Measurements from ENCODE around the gene SEZ6. TPM values are rescaled to one million over a fixed set of nuclear protein-coding genes. Genes with fewer than 3 reads are reported as not detected.

SEZ6 gene
- total RNA-seq, 1 donor from 2014 or later, result not detected

DNA sequence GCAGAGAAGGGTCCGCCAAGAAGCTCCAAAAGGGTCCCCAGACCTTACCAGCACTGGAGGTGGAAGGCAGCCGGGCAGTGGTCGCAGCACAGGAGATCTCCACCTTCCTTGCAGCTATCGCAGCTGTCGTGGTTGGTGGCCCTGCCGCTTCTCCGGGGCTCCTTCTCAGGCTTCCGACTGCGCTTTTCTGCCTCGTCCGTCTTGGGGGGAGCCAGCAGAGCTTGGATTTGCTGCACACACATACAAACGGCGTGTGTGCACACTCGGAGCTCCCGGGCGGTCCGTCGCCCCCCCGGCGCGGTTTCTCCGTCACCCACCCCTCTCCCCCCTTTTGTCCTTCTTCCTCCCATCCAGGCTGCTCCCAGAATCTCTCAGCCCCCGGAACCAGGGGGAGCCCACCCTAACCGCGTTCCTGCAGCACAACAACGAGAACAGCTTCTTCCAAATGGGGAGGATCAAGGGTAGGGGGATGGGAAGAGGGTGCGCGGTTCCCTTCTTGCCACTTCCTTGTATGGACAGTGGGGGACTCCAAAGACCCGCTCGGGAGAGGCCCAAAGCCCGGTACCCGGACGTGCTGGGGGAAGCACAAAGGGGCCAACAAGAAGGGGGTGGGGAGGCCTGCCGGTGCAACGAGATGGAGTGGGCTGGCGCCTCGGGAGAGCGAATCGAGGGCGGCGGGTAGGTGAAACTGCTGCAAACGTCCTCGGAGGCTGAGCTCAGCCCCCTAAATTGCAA lies 55.6 kb downstream of the SEZ6 start:
- Mint-ChIP-seq H3K27me3 (ENCODE audit: low read depth) (no peaks in the 10 kb centered on the region), H3K27ac (peak overlapping the region; percentile 96), H3K4me1 (peaks cover 26% of the 10 kb centered on the region), H3K4me3 (peak overlapping the region; percentile 93), H3K36me3 (peaks cover 6% of the 10 kb centered on the region), H3K9me3 (no peaks in the 10 kb centered on the region)
- TF ChIP-seq, protein P1, sequence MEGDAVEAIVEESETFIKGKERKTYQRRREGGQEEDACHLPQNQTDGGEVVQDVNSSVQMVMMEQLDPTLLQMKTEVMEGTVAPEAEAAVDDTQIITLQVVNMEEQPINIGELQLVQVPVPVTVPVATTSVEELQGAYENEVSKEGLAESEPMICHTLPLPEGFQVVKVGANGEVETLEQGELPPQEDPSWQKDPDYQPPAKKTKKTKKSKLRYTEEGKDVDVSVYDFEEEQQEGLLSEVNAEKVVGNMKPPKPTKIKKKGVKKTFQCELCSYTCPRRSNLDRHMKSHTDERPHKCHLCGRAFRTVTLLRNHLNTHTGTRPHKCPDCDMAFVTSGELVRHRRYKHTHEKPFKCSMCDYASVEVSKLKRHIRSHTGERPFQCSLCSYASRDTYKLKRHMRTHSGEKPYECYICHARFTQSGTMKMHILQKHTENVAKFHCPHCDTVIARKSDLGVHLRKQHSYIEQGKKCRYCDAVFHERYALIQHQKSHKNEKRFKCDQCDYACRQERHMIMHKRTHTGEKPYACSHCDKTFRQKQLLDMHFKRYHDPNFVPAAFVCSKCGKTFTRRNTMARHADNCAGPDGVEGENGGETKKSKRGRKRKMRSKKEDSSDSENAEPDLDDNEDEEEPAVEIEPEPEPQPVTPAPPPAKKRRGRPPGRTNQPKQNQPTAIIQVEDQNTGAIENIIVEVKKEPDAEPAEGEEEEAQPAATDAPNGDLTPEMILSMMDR (IDR thresholded peaks at IDR 0.05; ENCODE audit: unreplicated experiment), result no peak
- DNase-seq (ENCODE audit: low spot score in 2 of 2, unreplicated experiment in 2 of 2), result peak in 1 of 2 experiments; percentile 61

DNA sequence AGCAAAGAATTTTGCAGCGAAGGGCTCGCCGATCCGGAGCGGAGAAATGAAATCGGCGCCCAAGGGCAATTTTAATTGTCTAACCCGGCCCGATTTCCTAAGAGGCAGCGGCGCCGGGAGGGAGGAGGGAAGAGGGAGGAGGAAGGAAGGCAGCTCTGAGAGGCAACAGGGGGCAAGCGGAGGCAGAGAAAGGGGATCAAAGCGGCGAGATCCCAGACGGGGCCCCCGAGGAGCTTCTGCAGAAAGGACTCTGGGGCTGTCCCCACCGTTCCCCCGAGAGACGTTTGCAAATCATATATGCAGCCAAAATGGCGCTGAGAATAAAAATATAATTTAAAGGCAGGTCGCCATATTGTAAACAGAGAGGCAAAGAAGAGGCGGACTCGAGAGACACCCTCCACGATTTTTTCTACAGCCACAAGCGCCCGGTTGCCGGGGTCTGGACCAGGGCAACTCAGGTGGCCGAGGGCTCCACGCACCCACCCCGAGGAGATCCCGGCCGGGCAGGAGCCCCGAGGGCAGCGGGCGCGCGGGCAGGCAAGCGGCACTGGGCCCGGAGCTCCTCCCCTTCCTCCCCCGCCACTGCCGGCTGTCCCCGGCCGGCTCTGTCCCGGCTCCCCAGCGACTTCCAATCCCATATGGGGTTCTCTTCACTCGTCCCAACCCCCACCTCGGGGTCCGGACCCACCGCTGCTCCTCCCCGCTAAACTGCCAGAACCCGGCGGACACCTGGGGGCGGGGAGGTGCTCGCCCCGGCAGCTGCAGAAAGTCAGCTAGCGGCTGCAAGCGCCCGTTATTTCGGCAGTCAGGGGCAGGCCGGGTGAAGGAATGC lies 56.4 kb downstream of the SEZ6 start:
- Mint-ChIP-seq H3K4me1 (peaks cover 28% of the 10 kb centered on the region), H3K27ac (peak overlapping the region; percentile 96), H3K27me3 (ENCODE audit: low read depth) (no peaks in the 10 kb centered on the region), H3K4me3 (peak overlapping the region; percentile 93), H3K36me3 (peaks cover 8% of the 10 kb centered on the region), H3K9me3 (no peaks in the 10 kb centered on the region)
- DNase-seq (ENCODE audit: low spot score in 2 of 2, unreplicated experiment in 2 of 2), result peak; percentile 34 to 65
- TF ChIP-seq, protein P1 (IDR thresholded peaks at IDR 0.05; ENCODE audit: unreplicated experiment), result no peak

DNA sequence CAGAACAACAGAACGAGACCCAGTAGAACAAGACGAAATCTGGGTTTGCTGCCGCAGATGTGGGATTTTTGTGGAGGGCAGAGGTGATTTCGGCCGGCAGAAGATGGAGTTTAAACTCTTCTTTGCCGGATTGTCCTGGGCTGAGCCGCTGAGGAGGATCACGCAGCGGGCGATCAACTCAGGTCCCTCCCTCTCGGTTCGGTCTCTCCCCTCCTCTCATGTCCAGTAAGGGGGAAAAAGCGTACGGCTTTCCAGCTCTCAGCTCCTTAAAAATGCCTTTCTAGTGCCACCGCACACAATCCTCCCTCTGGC lies 57.0 kb downstream of the SEZ6 start:
- Mint-ChIP-seq H3K27ac (peak overlapping the region; percentile 95), H3K27me3 (ENCODE audit: low read depth) (no peaks in the 10 kb centered on the region), H3K4me3 (peak overlapping the region; percentile 93), H3K9me3 (no peaks in the 10 kb centered on the region), H3K36me3 (peaks cover 10% of the 10 kb centered on the region), H3K4me1 (peaks cover 30% of the 10 kb centered on the region)
- DNase-seq (ENCODE audit: low spot score in 2 of 2, unreplicated experiment in 2 of 2), result no peak
- TF ChIP-seq, protein P1 (IDR thresholded peaks at IDR 0.05; ENCODE audit: unreplicated experiment), result no peak

DNA sequence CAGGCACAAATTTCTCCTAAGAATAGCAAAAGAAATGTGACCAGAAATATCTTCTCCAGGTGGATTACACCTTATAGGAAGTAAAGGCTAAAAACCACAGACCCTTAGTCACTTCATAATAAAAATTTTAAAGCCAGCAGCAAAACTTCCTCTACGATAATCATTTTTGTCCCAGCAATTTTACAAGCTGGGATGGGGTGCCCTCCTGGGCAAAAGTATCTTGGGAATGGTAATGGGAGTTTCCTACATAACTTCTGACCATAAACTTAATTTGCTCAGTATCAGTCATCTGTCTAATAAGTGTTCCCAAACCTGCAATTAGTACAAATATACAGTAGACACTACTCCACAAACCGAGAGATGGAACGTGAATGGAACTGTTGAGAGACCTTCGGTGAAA lies 57.5 kb downstream of the SEZ6 start:
- Mint-ChIP-seq H3K36me3 (peaks cover 12% of the 10 kb centered on the region), H3K4me1 (peaks cover 30% of the 10 kb centered on the region), H3K27ac (peak overlapping the region; percentile 95), H3K4me3 (peak overlapping the region; percentile 93), H3K27me3 (ENCODE audit: low read depth) (no peaks in the 10 kb centered on the region), H3K9me3 (no peaks in the 10 kb centered on the region)
- TF ChIP-seq, protein P1 (IDR thresholded peaks at IDR 0.05; ENCODE audit: unreplicated experiment), result no peak
- no peak for DNase-seq (ENCODE audit: low spot score in 2 of 2, unreplicated experiment in 2 of 2)

DNA sequence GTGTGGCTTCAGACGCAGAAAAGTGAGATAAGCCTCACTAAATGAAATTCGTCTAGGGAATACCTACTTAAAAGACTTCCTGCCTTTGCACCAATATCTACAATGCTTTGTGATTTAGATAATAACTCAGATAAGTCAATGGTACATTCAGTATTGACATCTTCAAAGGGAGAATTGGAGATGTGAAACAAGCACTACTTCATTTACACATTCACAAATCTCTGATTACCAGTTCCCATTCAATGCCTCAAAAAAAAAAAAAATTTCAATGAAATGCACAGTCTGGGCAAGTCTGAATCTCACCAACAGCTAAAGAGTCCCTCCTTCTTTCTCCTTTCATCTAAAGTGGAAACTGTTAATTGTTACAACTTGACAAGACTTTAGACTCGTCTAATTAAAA lies 58.2 kb downstream of the SEZ6 start:
- no peaks in the 10 kb centered on the region for H3K9me3 Mint-ChIP-seq
- peaks cover 30% of the 10 kb centered on the region for H3K4me1 Mint-ChIP-seq
- TF ChIP-seq, protein P1 (IDR thresholded peaks at IDR 0.05; ENCODE audit: unreplicated experiment), result no peak
- H3K36me3 Mint-ChIP-seq, result peaks cover 16% of the 10 kb centered on the region
- DNase-seq (ENCODE audit: low spot score in 2 of 2, unreplicated experiment in 2 of 2), result no peak
- H3K27ac Mint-ChIP-seq, result peak overlapping the region; percentile 95
- no peaks in the 10 kb centered on the region for H3K27me3 Mint-ChIP-seq (ENCODE audit: low read depth)
- peak overlapping the region; percentile 93 for H3K4me3 Mint-ChIP-seq
